HCT116 (cell line): Measurements from ENCODE around the gene PRKAG2. TPM values are rescaled to one million over a fixed set of nuclear protein-coding genes. Genes with fewer than 3 reads are reported as not detected.

Experiments used
- ATAC-seq: fragments of 200-7000 bp; cut with Tn5 transposase; 2 replicates; pipeline ENCODE4 v1.9.1; 2020; ENCODE audit warnings: mild to moderate bottlenecking, moderate library complexity
- BruUV-seq: library from RNA; stranded (reverse); fragments of 400-500 nt; replicated peaks from 2 replicates; lab custom pipeline; 2021; lab: Mats Ljungman, UMichigan
- CTCF ChIA-PET: fragments of 300-600 bp; sonication (Branson Sonifier 250); formaldehyde crosslinking; loops from one replicate; lab custom pipeline; 2021; ENCODE audit warnings: antibody characterized with exemption; lab: Charles Lee
- POLR2A ChIA-PET: fragments of 300-600, 350-600 bp; sonication (Branson Sonifier 250); formaldehyde crosslinking; loops from one replicate; lab custom pipeline; 2021; ENCODE audit warnings: antibody characterized with exemption; lab: Charles Lee
- RAD21 ChIA-PET, 2 experiments: fragments of 300-600 bp; sonication (Branson Sonifier 250); formaldehyde crosslinking; loops; one replicate each; lab custom pipeline; 2023; ENCODE audit warnings: low total read pairs in 2 of 2; ENCODE audit not compliant: uncharacterized antibody in 2 of 2, unreplicated experiment in 2 of 2, low non-redundant PET in 1 of 2; lab: Charles Lee
- DNase-seq: peaks from one replicate; pipeline ENCODE4 v3.0.0-alpha.2; 2010; ENCODE audit warnings: low read depth, low spot score
- H2AFZ ChIP-seq: fragments of 200-600 bp; shearing (Covaris generic), sonication (generic); 2 replicates; pipeline ENCODE4 v1.6.1; 2017; ENCODE audit warnings: low read depth, mixed run types, mixed read lengths, antibody characterized with exemption, low read length; ENCODE audit not compliant: poor library complexity, severe bottlenecking
- H3K27ac ChIP-seq: 2 replicates; pipeline ENCODE4 v1.5.1; 2012; ENCODE audit warnings: low read depth, low read length
- H3K27me3 ChIP-seq: fragments of 200-600 bp; sonication (generic); 2 replicates; pipeline ENCODE4 v1.6.1; 2016; ENCODE audit warnings: mixed run types, low read length, mixed read lengths; ENCODE audit not compliant: insufficient read depth
- H3K36me3 ChIP-seq, 2 experiments: fragments of 200-500 bp in 1 of 2; fragments of 200-600 bp in 1 of 2; sonication (Bioruptor generic) in 1 of 2; sonication (generic) in 1 of 2; 2 replicates each; pipeline versions ENCODE4 v1.5.1 to v1.6.1; 2014 to 2016; ENCODE audit warnings: low read length in 2 of 2, inconsistent platforms in 1 of 2, mixed read lengths in 1 of 2, mixed run types in 1 of 2; ENCODE audit not compliant: insufficient read depth in 2 of 2, control insufficient read depth in 1 of 2
- H3K4me1 ChIP-seq, 2 experiments: fragments of 200-600 bp in 1 of 2; sonication (generic) in 1 of 2; 2 replicates each; pipeline versions ENCODE4 v1.5.1 to v1.6.1; 2012 to 2017; ENCODE audit warnings: low read length in 2 of 2, inconsistent platforms in 1 of 2, mild to moderate bottlenecking in 1 of 2, mixed read lengths in 1 of 2, mixed run types in 1 of 2, moderate library complexity in 1 of 2; ENCODE audit not compliant: insufficient read depth in 2 of 2, control insufficient read depth in 1 of 2
- H3K4me2 ChIP-seq: fragments of 200-600 bp; sonication (generic); 2 replicates; pipeline ENCODE4 v1.6.1; 2017; ENCODE audit warnings: mixed run types, low read length, mixed read lengths
- H3K4me3 ChIP-seq, 2 experiments: fragments of 200-600 bp in 1 of 2; sonication (generic) in 1 of 2; replicated peaks in 1 of 2; 2 replicates each; pipeline ENCODE4 v1.5.1; 2011 to 2016; ENCODE audit warnings: low read length in 2 of 2, control low read depth in 1 of 2, low read depth in 1 of 2, mild to moderate bottlenecking in 1 of 2, mixed read lengths in 1 of 2, mixed run types in 1 of 2
- H3K79me2 ChIP-seq: fragments of 200-600 bp; sonication (generic); 2 replicates; pipeline ENCODE4 v1.6.1; 2017; ENCODE audit warnings: mild to moderate bottlenecking, mixed run types, low read length, moderate library complexity, mixed read lengths; ENCODE audit not compliant: insufficient read depth
- H3K9ac ChIP-seq: fragments of 200-600 bp; sonication (generic); 2 replicates; pipeline ENCODE4 v1.6.1; 2016; ENCODE audit warnings: low read length, mixed read lengths
- H3K9me2 ChIP-seq: fragments of 200-600 bp; sonication (generic), shearing (Covaris generic); 2 replicates; pipeline ENCODE4 v1.6.1; 2017; ENCODE audit warnings: mixed run types, mild to moderate bottlenecking, moderate library complexity; ENCODE audit not compliant: insufficient read depth
- H3K9me3 ChIP-seq, 2 experiments: fragments of 200-500 bp in 1 of 2; fragments of 200-600 bp in 1 of 2; sonication (Bioruptor generic) in 1 of 2; sonication (generic) in 1 of 2; 2 replicates each; pipeline ENCODE4 v1.6.1; 2014 to 2017; ENCODE audit warnings: low read length in 2 of 2, mixed read lengths in 2 of 2, inconsistent platforms in 1 of 2, low read depth in 1 of 2, mild to moderate bottlenecking in 1 of 2, mixed run types in 1 of 2, moderate library complexity in 1 of 2; ENCODE audit not compliant: control insufficient read depth in 1 of 2, insufficient read depth in 1 of 2
- H4K20me1 ChIP-seq: fragments of 200-600 bp; sonication (generic), shearing (Covaris generic); 2 replicates; pipeline ENCODE4 v1.6.1; 2017; ENCODE audit warnings: mixed run types, mild to moderate bottlenecking, moderate library complexity; ENCODE audit not compliant: insufficient read depth
- ATF3 ChIP-seq: IDR thresholded peaks from 2 replicates; pipeline ENCODE4 v1.6.1; 2012
- EZH2 ChIP-seq: fragments of 200-600 bp; sonication (generic); IDR thresholded peaks from 2 replicates; pipeline ENCODE4 v1.6.1; 2017; ENCODE audit warnings: antibody characterized with exemption, mixed run types
- EZH2phosphoT487 ChIP-seq: fragments of 200-600 bp; IDR thresholded peaks from 2 replicates; pipeline ENCODE4 v1.6.1; 2018; ENCODE audit warnings: antibody characterized with exemption, borderline replicate concordance
- MAX ChIP-seq: IDR thresholded peaks from 2 replicates; pipeline ENCODE4 v1.6.1; 2012
- POLR2A ChIP-seq: IDR thresholded peaks from 2 replicates; pipeline ENCODE4 v1.7.0; 2011; ENCODE audit warnings: borderline replicate concordance; ENCODE audit not compliant: insufficient read depth, insufficient read length; ENCODE audit errors: extremely low read depth
- POLR2AphosphoS5 ChIP-seq: IDR thresholded peaks from 2 replicates; pipeline ENCODE4 v1.6.1; 2011; ENCODE audit warnings: mild to moderate bottlenecking, low read depth, low read length, moderate library complexity
- RAD21 ChIP-seq: IDR thresholded peaks from 2 replicates; pipeline ENCODE4 v1.6.1; 2012; ENCODE audit warnings: low read depth, mild to moderate bottlenecking
- SP1 ChIP-seq: IDR thresholded peaks from 2 replicates; pipeline ENCODE4 v1.6.1; 2012; ENCODE audit warnings: low read depth
- SRF ChIP-seq: IDR thresholded peaks from 2 replicates; pipeline ENCODE4 v1.6.1; 2012; ENCODE audit warnings: low read depth
- TCF7L2 ChIP-seq: IDR thresholded peaks from 2 replicates; pipeline ENCODE4 v1.7.0; 2011; ENCODE audit warnings: borderline replicate concordance, inconsistent platforms; ENCODE audit not compliant: insufficient read depth, insufficient read length; ENCODE audit errors: extremely low read depth
- YY1 ChIP-seq: IDR thresholded peaks from 2 replicates; pipeline ENCODE4 v1.6.1; 2011; ENCODE audit warnings: low read length, low read depth, moderate library complexity, mild to moderate bottlenecking; ENCODE audit not compliant: insufficient replicate concordance; ENCODE audit errors: extremely low read depth
- ZBTB33 ChIP-seq: IDR thresholded peaks from 2 replicates; pipeline ENCODE4 v1.6.1; 2011; ENCODE audit warnings: mild to moderate bottlenecking, low read length, moderate library complexity; ENCODE audit not compliant: insufficient replicate concordance; ENCODE audit errors: extremely low read depth
- ZFX ChIP-seq: fragments of 450-650 bp; IDR thresholded peaks from 2 replicates; pipeline ENCODE4 v1.6.1; 2017
- ZNF274 ChIP-seq: fragments of 200-500 bp; sonication (Bioruptor generic); IDR thresholded peaks from 2 replicates; pipeline ENCODE4 v1.6.1; 2014; ENCODE audit warnings: mild to moderate bottlenecking, low read depth, low read length, inconsistent platforms
- intact Hi-C: fragments of 100-400 bp; cut with micrococcal nuclease; formaldehyde crosslinking; loops from 2 replicates; pipeline ENCODE4 v1.10.0; 2022
- total RNA-seq: library from RNA; stranded (reverse); gene quantifications from one replicate; pipeline ENCODE4 v1.2.1, GENCODE V29; 2021; ENCODE audit not compliant: unreplicated experiment
- TF ChIP-seq, protein P1 (sequence below): IDR thresholded peaks from 2 replicates; pipeline ENCODE4 v1.6.1; 2012; ENCODE audit warnings: low read depth

Gene PRKAG2
- total RNA-seq, 1 experiment from 2014 or later, result 23.6 TPM

DNA sequence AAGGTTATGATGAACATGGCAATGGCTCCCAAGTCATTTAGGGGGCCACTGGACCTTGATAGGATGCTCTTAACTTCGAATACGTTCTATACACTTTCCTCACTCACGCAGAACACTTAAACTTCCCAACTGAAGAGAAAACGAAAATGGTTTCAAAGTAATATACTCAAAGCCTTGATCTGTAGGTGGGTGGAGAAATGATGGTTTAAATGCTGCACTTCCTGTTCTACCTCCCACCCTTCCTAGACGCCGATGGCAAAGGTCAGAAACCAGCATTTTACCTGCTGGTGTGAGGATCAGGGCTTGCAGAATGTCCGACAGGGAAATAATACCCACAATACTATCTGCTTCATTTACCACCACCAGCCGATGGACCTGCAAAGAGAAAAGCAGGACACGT, 316.7 kb downstream of the PRKAG2 start:
- TF ChIP-seq EZH2, result no peak
- no peak for TF ChIP-seq TCF7L2
- no peak for TF ChIP-seq SRF
- TF ChIP-seq SP1, result no peak
- TF ChIP-seq RAD21, result no peak
- TF ChIP-seq EZH2phosphoT487, result no peak
- Histone ChIP-seq H3K4me3 (no peak overlapping the region), H2AFZ (no peak overlapping the region), H3K27ac (no peak overlapping the region), H3K9me2 (no peaks in the 10 kb centered on the region), H4K20me1 (no peaks in the 10 kb centered on the region), H3K27me3 (no peaks in the 10 kb centered on the region), H3K9me3 (no peaks in the 10 kb centered on the region), H3K4me2 (no peak overlapping the region), H3K4me1 (no peaks in the 10 kb centered on the region), H3K9ac (no peak overlapping the region), H3K36me3 (peaks cover 4 to 9% of the 10 kb centered on the region in 2 experiments; a peak in 2 of 4 replicates), H3K79me2 (no peaks in the 10 kb centered on the region)
- intact Hi-C loops, result no loop called here
- no TSS peak for BruUV-seq
- RAD21 ChIA-PET, result no interaction called here
- CTCF ChIA-PET, result no interaction called here
- ATAC-seq, result no peak
- no peak for DNase-seq
- POLR2A ChIA-PET, result no interaction called here

- Histone ChIP-seq H3K4me2 (no peak overlapping the region), H3K9me2 (no peaks in the 10 kb centered on the region), H3K36me3 (peaks cover 4 to 9% of the 10 kb centered on the region in 2 experiments; a peak in 2 of 4 replicates), H3K9me3 (no peaks in the 10 kb centered on the region), H3K27ac (no peak overlapping the region), H3K4me3 (no peak overlapping the region), H3K79me2 (no peaks in the 10 kb centered on the region), H3K9ac (no peak overlapping the region), H3K4me1 (no peaks in the 10 kb centered on the region), H4K20me1 (no peaks in the 10 kb centered on the region), H2AFZ (no peak overlapping the region), H3K27me3 (no peaks in the 10 kb centered on the region)
- DNase-seq (no peak), ATAC-seq (no peak)
- CTCF ChIA-PET, result no interaction called here
- POLR2A ChIA-PET, result no interaction called here
- RAD21 ChIA-PET, result no interaction called here
- no TSS peak for BruUV-seq
- intact Hi-C loops, result no loop called here
- no peak for TF ChIP-seq ZBTB33
- no peak for TF ChIP-seq MAX
- no peak for TF ChIP-seq POLR2A
- TF ChIP-seq ATF3, result no peak
- no peak for TF ChIP-seq RAD21
- TF ChIP-seq, protein P1, sequence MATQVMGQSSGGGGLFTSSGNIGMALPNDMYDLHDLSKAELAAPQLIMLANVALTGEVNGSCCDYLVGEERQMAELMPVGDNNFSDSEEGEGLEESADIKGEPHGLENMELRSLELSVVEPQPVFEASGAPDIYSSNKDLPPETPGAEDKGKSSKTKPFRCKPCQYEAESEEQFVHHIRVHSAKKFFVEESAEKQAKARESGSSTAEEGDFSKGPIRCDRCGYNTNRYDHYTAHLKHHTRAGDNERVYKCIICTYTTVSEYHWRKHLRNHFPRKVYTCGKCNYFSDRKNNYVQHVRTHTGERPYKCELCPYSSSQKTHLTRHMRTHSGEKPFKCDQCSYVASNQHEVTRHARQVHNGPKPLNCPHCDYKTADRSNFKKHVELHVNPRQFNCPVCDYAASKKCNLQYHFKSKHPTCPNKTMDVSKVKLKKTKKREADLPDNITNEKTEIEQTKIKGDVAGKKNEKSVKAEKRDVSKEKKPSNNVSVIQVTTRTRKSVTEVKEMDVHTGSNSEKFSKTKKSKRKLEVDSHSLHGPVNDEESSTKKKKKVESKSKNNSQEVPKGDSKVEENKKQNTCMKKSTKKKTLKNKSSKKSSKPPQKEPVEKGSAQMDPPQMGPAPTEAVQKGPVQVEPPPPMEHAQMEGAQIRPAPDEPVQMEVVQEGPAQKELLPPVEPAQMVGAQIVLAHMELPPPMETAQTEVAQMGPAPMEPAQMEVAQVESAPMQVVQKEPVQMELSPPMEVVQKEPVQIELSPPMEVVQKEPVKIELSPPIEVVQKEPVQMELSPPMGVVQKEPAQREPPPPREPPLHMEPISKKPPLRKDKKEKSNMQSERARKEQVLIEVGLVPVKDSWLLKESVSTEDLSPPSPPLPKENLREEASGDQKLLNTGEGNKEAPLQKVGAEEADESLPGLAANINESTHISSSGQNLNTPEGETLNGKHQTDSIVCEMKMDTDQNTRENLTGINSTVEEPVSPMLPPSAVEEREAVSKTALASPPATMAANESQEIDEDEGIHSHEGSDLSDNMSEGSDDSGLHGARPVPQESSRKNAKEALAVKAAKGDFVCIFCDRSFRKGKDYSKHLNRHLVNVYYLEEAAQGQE, result no peak
- TF ChIP-seq SRF, result no peak
- TF ChIP-seq YY1, result no peak
- no peak for TF ChIP-seq ZFX
- TF ChIP-seq POLR2AphosphoS5, result no peak
- no peak for TF ChIP-seq ZNF274
These were observed 317.2 kb downstream of the PRKAG2 start for GRCh38 chr7:151559557-151560183.
